OCI-LY1 (cell line): Measurements from ENCODE around the gene OTOF.

Experiments
- CTCF ChIP-seq: fragments of 200-600 bp; sonication (generic), shearing (Covaris generic); IDR thresholded peaks from 2 replicates; pipeline ENCODE4 v1.5.1; 2017; ENCODE audit warnings: mild to moderate bottlenecking, antibody characterized with exemption, low read length, moderate library complexity, mixed read lengths
- EZH2 ChIP-seq: fragments of 200-600 bp; sonication (generic), shearing (Covaris generic); IDR thresholded peaks from 2 replicates; pipeline ENCODE4 v1.8.0; 2017; ENCODE audit warnings: borderline replicate concordance, mixed run types, mild to moderate bottlenecking, antibody characterized with exemption, low read length, moderate library complexity, mixed read lengths

GRCh38 chr2:26474261-26474785 lies 3.6 kb downstream of the OTOF start:
- TF ChIP-seq CTCF (no peak), EZH2 (no peak)
